GM21381 (cell line): Measurements from ENCODE around the gene FMN2.

Source experiments
- ATAC-seq: cut with Tn5 transposase; IDR thresholded peaks from one replicate; pipeline ENCODE4 v1.9.1; 2021; ENCODE audit warnings: mild to moderate bottlenecking, moderate library complexity; ENCODE audit not compliant: unreplicated experiment

Gene FMN2

DNA sequence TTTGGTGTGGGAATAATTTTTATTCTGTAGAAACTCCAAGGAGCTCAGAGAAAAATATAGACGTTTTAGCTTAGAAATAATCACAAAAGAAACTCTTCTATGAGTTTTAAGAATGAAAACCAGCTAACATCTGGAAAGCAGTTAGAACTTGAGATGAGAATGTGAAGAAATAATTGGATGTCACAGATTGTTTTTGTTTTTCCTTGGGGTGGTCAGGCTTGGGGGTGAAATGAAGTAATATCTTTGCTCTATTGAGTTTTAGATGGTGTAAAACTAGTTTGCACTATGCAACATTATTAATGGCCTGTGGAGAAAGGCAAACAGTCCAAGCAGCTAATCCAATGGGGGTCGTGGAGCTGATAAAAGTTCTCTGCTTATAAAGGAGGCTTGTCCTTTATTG is 101.2 kb downstream of the FMN2 start:
- no peak for ATAC-seq

DNA sequence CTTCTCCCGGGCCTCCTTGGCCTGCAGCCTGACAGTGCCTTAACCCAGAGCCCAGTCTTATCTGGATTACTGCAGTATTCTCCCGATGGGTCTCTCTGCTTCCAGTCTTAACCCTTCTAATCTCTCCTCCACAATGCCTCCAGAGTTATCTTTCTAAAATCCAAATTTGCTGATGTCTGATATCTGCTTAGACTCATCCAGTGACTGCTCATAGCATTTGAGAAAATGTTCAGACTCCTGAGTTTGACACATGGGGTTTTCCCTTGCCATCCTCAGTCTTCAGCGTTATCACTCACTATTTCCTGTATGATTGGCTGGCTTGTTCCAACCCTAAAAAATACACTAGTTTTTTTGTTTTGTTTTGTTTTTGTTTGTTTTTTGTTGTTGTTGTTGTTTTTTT is 102.0 kb downstream of the FMN2 start:
- no peak for ATAC-seq

DNA sequence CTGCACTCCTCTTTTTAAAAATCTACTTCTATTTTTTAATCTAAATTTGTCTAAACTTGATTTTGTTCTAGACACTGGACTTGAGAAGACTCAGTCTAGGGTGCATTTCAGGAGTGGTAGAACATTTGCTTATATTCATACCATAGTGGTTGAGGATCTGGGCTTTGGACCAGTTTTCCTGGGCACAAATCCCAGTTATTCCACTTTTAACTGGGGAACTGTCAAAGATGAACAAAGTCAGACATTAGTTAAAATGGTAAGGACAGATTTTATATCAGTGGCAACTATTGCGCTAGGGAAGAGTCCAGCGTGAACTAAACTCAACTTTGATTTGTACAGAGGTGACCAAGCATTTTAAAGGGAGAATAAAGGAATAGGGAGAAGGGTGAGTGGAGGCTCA is 102.4 kb downstream of the FMN2 start:
- no peak for ATAC-seq

DNA sequence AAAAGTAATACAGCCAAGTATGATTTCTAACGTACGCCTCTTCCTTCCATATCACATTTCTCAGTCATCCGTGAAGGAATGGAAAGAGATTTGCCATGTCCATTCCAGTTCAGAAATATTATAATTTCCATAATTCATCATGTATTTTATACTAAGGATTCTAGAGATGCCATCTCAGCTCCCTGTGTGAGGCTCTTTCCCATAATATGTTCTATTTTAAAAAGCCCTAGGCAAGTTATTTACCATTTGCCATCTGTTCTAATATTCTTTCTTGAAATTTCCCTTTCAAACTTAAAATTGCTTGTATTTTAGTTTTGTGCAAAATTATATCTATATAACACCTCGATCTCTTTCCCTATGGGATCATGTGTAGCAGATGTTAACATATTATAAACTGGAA is 106.7 kb downstream of the FMN2 start:
- no peak for ATAC-seq

DNA sequence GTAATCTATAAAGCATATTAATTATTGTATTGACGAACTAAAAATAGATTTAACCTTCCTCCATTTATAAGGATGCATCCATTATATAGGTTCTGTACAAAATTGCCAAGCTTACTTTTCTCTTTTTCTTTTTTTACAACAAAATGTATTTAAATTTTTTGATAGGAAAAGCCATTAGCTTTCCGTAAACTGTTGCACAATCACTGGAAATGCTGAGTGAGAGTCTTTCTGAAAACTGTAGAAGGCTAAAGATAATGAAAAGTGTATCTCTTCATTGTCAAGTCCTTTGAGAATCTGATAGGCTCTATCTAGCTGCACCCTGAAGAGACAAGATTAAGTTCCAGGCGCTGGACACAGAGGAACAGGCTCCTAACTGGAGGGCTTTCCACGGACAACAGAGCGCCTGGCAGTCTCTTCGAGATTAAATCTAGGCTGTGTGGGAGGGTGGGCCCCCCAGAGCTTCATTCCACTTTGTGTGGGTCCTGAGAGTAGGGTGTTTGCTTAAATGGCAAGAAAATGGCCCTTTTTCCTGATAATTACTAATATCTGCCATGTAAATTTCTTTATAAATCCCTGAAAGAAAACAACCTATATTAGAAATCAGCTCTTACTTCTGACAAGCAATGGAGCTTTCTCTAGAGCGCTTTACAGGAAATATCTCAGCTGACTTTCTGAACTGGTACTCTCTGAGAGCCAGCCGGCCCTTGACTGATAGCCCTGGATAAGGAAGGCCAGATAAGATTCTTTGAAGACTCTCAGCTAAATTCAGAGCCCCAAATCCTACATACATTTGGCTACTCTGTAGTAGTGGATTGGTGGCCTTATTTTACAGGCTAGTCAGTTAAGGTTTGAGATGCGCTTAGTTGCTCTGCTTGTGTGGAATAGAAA is 108.3 kb downstream of the FMN2 start:
- no peak for ATAC-seq

DNA sequence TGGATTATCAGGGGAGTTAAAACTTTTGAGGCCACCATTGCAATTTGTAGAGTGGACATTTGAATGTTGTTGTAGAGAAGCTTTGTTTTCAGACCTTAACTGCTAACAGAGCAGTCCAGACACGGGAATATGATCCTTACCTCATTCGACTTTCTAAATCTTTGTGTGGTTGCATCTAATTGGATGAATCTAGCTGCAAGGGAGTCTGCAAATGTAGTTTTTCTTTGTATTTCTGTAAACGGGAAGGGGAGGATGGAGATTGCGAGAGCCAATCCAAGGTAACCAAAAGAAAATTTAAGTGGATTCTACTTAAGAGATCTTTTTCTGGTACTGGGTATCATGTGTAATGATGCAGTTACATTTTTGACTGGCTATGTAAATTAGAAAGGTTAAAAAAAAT is 110.2 kb downstream of the FMN2 start:
- no peak for ATAC-seq

DNA sequence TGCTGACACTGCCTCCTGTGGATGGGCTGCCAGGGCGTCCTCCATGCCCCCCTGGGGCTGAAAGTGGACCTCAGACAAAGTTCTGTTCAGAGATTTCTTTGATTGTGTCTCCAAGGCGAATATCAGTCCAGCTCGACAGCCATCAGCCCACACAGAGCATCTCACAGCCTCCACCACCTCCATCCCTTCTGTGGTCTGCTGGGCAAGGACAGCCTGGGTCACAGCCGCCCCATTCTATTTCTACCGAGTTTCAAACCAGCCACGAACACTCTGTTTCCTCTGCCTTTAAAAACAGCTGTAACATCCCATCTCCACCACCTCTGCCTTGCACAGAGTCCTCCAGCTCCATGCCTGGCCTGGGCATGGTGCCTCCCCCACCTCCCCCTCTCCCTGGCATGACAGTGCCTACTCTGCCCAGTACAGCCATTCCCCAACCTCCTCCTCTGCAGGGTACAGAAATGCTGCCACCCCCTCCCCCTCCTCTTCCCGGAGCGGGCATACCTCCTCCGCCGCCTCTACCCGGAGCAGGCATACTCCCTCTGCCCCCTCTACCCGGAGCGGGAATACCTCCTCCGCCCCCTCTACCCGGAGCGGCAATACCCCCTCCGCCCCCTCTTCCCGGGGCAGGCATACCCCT is 115.5 kb downstream of the FMN2 start:
- ATAC-seq = no peak

DNA sequence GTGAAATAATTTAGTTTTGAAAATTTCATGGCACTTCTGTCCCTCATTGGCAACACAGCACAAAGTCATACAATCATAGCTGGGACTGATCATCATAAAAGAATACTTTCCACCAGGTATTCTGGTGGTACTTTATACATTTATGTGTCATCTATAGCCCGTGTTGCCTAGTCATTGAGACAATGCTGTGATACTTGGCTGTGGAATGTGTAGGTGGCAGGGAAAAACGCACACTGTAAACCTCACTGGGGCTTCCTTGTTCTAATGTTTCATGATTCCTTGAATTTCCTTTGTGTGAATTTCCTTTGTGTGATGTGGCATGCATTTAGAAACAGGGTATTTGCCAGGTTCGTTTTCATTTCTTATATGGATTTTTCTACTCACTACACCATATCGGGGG is 118.3 kb downstream of the FMN2 start:
- ATAC-seq = no peak

DNA sequence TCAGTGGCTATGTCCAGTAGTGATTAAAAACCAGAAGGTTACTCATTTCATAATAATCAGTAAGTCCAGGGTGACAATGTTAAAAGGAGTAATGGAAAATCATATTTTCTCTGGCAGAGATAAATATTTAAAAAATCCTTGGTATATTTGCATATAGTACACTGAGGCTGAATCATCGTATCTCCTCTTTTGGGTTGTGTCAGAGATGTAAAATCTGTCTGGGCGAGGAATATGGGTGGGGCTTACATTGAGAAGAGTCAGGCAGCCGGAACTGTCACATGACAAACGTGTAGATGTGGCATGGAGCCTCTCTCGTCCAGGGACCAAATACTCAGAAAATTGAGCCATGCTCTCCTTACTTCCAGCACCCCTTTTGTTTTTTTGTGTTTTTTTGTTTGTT is 120.9 kb downstream of the FMN2 start:
- no peak for ATAC-seq

DNA sequence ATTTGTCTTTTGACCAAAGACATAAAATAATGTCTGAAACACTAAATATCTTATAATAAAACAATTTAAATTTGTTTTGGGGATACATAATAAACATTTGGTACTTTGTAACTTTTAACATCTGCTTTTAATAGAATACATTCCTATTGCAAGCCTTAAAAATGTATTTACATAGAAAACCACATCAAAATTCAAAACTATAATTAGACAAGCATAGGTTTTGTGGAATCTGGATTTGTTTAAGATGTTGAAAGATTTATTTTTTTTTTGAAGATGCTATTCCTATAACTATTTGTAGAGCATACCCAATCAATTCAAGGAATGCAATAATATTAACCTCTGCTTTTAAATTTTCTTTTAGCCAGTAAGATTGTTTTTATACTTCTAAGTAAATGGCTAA is 125.7 kb downstream of the FMN2 start:
- no peak for ATAC-seq

DNA sequence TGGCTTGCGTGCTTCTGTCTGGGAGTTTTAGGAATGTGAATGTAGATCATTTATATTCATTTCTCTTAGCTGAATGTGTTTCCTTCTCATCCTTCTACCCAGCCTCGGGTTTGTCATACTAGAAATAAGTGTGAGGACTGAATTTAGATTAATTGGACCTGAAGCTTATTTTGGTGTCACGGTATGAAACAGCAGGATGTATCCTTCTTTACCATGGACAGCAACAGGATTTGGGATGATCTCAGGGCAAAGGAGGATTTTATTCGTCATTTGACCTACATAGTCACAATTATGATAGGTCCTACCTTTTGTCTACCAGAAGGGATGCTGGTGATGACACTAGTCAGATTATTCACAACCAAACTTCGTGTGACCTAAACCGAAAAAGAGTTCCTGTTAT is 127.4 kb downstream of the FMN2 start:
- no peak for ATAC-seq

DNA sequence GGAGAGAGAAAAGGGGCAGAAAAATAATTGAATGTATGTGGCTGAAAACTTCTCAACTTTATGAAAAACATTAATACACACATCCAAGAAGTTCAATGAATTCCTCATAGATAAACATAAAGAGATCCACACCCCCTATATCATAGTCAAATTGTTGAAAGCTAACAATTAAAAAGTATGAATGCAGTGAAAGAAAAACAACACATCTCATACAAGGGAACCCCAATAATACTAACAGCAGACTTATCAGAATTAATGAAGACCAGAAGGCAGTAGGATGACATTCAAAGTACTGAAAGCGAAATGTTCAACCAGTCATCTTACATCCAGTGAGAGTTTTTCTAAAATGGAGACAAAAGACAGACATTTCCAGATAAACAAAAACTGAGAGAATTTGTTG is 134.4 kb downstream of the FMN2 start:
- ATAC-seq = no peak

DNA sequence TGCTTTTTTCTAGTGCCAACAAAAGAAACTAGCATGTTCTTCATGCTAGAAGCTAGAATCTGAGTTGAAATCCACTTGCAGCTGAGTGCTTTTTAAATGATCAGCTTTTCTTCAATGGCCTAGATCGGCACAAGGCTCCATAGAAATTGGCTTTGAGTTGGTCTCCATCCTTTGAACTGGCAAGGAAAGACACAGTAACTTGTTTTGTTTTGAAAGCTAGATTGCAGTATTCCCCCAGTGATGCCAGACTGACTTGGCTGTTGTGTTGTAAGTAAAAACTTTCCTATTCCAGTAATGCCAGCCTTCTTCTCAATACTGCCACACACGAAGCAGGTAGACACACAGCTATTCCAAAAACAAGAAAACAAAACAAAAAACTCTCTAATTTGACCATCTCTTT is 139.1 kb downstream of the FMN2 start:
- ATAC-seq = no peak

DNA sequence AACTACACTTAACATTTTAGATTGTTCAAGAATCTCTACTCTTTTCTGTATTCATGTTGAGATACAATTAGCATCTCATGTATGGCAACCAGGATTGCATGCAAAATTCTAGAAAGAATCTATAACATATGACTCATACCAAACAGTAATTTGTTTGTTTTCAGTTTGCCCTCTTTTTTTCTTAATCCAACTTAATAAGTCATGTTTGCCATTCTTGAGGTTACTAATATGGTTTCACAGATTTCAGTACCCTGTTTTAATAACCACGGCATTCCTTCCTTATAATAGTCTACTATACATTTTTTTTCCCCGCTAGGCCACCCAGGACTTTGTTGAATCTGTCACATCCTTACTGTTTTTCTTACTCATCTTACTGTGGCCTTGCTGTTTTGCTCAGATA is 140.8 kb downstream of the FMN2 start:
- no peak for ATAC-seq

DNA sequence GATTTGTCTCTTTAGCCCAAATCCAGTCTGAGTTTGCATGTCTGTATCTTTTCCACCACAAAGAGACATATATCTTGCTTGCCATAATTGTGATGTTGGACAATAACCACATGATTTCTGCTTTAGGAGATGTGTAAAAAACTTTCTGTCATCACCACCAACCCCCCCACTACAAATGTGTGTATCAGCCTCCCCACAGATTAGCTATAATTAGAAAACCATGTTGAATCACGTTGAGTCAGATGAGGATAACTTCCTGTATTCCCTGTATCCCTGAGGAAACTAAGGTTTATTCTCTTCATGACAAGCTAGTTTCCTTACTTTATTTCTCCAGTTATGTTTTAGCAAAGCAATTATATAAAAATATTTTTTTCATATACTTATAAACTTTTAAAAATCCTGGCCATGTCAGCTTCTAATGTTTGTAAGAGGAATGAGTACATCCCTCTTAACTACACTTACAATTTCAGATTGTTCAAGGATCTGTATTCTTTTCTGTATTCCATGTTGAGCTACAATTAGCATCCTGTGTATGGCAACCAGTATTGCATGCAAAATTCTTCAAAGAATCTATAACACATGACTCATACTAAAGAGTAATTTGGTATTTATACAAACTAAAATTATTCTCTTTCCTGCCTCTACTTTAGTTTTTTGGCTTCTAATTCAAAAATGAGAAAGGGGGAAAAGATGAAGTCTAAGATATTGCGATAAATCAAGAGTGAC is 143.0 kb downstream of the FMN2 start:
- no peak for ATAC-seq

DNA sequence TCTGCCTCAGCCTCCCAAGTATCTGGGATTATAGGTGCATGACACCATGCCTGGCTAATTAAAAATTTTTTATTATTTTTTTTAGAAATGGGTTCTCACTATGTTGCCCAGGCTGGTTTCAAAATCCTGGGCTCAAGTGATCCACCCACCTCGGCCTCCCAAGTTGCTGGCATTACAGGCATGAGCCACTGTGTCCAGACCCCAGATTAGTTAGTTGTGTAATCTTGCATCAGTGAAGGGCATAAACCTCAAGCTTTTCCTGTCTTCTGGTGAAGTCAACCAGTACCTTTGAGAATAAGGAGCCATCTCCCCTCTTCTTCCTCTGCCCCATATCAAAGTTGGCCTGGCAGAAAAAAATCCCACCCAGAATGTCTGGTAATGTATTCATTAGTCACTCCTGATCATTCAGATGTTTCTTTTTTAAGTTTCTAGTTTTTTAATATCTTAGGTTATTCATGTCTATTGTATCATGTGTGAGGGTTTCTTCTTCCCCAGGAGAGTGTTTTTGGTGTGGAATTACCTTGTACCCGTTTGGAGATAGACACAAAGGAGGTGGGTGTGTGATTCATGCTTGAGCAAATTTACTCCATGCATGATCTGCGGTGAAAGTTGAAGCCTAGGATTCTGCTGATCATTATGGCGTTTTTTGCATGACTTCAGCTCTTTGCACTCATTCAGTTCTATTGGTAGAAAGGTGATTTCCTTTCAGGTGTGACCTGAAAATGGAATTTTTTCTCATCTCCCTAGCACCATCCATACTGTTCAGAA is 144.0 kb downstream of the FMN2 start:
- no peak for ATAC-seq

DNA sequence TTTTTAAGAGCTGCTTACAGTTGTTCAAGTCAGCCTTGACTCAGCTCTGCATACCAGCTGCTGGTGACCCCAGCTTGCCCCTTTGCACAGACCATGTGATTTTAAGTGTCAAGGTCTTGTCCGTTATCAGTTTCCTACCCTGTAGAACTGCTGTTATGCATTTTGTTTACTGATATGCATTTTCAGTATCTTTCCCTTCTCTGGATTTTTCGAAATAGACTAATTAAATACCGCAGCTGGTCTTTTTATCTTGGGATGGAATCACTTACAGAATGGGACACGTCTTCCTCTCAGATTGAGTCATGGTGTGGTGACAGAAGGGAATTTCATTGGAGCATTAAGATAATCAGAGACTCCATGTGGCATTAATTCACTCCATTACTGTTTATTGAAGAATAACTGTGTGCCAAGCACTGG is 145.6 kb downstream of the FMN2 start:
- ATAC-seq = no peak

DNA sequence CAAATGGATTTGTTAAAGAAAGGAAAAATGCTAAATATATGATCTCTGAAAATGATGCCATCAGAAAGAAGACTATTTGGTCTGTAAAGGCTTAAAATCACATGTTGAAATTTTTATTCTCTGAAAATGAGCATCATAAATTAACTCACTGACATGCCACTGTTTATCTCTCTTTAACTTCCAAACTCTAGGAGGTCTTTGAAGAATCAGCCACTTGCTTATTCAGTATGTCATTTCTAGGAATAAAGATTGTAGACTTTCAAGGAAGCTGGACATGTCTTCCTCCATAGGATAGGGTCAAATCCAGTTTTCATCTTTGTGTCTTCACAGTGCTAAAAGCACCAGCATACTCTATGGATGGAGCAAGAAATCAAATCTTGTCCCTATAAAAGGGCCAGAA is 147.6 kb downstream of the FMN2 start:
- ATAC-seq = no peak

DNA sequence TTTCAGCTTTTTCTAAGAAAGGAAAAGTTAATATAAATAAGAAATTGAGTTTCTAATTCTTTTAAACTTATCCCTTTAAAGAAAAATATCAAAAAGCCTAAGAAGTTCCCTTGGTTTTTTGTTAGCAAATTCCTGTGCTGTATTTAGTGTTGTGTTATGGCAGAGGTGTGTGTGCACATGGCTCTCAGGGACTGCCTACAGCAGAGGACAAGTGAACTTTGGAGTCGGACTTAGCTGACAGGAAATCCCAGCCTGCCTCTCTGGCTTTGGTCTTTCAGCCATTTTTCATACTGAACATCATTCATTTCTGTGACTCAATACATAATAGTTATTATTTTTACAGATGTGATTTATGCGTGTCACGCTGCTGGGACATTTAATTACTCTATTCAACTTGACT is 149.6 kb downstream of the FMN2 start:
- ATAC-seq = no peak

DNA sequence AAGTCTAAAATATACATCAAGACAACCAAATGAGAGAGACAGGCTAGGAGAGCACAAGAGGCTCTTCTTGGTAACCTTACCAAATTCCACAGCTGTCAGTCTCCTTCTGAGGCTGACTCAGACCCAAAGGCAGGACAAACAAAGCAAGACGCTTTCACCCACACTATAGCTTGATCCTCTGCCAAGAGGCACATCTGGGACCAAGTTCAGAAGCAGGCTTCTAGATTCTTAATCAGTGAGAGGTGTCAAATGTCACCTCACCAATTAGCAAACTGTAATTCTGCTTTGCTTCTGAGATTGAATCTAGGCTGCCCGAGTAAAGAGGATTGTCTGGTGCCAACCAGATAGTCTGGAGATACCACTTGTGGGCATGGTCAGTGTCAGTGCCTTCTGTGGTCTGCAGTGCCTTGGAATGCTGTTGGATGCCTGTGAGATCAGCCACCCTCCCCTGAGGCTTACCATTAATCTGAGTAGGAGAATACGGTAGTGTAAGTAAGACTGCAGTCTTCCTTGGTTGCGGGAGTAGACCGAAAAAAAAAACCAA is 151.0 kb downstream of the FMN2 start:
- no peak for ATAC-seq
